Left hindlimb (tissue), 1 donor: ENCODE data around the gene NDRG2.
"Not testable (repeated sequence)": the region's sequence is repeated elsewhere in the genome, so short reads cannot be mapped to it uniquely, and the experiment has no call there.

Experiments
- DNase-seq: peaks from one replicate; pipeline ENCODE4 v3.0.0-alpha.2; 2018

The NDRG2 gene

GRCh38 chr14:21003788-21004346 lies 21.0 kb downstream of the NDRG2 start:
- no peak for DNase-seq

DNA sequence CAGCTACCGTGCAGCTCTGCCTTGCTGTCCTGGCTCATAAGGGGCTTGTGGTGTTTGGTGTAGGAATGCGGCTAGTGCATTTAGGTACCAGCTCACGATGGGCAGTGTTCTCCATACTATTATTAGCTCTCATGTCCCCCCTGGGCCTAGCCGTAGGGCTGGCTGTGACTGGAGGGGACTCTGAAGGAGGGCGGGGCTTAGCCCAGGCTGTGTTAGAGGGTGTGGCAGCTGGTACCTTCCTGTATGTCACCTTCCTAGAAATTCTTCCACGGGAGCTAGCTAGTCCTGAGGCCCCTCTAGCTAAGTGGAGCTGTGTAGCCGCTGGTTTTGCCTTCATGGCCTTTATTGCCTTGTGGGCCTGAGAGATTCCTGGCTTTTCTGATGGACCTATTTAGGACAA lies 23.6 kb downstream of the NDRG2 start:
- DNase-seq, result no peak

GRCh38 chr14:20999591-20999990 lies 25.3 kb downstream of the NDRG2 start:
- no peak for DNase-seq

GRCh38 chr14:20998674-20999366 lies 26.0 kb downstream of the NDRG2 start, which contains the start of gene SLC39A2:
TSS of gene SLC39A2 (plus strand) at chr14:20999293. CDS start at chr14:20999447, 154 bp downstream.
- DNase-seq, result no peak

- DNase-seq, result no peak
These were observed 26.7 kb downstream of the NDRG2 start for GRCh38 chr14:20998139-20998538.

DNA sequence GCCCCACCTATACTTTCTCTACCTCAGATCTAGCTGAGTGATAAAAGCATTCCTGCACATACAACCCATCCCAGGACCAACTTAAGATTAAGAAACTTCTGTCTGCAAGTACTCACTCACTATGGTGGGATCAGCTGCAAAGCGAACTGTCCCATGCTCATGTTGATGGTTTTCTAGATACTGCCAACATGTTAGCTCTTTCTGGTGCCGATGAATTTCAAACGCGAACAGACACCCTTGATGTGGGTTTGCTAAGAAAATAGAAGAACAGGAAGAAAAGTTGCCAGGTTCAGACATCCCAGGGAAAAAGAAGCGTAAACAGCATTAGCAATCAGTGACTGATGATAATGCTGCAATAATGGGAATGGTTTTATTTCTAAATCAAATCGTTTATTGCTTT lies 27.3 kb downstream of the NDRG2 start:
- DNase-seq, result no peak

DNA sequence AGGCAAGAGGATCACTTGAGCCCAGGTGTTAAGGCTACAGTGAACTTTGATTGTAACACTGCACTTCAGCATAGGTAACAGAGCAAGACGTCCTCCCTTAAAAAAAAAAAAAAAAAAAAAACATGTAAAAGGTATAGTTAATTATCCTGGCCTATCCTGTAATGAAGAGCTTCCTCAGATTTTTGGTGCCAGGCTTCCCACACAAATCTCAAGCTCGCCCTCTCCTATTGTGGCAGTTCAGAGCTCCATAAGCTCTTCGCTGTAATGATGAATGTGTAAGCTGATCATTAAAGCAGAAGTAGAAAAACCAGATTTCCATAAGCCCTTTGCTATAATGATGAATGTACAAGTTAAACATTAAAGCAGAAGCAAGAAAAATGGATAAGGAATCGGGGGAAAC lies 27.7 kb downstream of the NDRG2 start:
- no peak for DNase-seq

- DNase-seq, result no peak
These were observed 28.3 kb downstream of the NDRG2 start for GRCh38 chr14:20996521-20996920.

DNA sequence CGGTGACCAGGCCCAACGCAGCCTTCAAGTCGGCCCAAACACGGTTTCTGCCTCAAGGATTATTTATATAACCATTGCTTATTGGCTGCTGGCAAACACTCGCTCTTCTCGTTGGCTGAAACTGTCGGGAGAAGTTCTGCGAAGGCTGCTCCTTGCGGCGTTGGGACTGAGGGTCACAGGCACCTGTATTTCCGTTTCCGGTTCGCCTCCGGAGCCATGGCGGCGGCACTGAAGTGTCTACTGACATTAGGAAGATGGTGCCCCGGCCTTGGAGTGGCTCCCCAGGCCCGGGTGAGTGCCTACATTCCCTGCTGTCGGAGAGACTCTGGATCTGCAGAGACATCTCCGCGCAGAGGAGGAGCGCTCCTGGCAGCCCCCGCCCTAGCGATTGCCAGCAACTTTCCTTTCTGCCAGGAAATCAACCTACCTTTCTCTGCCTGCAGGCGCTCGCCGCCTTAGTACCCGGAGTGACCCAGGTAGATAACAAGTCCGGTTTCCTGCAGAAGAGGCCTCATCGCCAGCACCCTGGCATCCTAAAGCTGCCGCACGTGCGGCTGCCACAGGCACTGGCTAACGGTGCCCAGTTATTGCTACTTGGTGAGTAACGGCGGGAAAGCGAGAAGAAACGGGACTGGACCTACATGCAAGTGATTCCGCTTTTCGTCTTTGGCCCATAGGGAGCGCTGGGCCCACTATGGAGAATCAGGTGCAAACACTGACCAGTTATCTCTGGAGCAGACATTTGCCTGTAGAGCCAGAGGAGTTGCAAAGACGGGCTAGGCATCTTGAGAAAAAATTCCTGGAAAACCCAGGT lies 34.9 kb downstream of the NDRG2 start, which contains the start of gene METTL17:
Gene METTL17, plus strand, starts transcription at position 194 of the 814 bp plus-strand sequence. Its CDS starts 23 bp downstream, at position 217.
- DNase-seq, result peak; percentile 94

- no peak for DNase-seq
These were observed 35.4 kb downstream of the NDRG2 start for GRCh38 chr14:20989471-20989786.

GRCh38 chr14:20988717-20989470 lies 36.0 kb downstream of the NDRG2 start:
- DNase-seq, result no peak

- no peak for DNase-seq
These were observed 38.0 kb downstream of the NDRG2 start for GRCh38 chr14:20986811-20987210.

GRCh38 chr14:20985650-20986049 lies 39.2 kb downstream of the NDRG2 start:
- not testable (repeated sequence) for DNase-seq

DNA sequence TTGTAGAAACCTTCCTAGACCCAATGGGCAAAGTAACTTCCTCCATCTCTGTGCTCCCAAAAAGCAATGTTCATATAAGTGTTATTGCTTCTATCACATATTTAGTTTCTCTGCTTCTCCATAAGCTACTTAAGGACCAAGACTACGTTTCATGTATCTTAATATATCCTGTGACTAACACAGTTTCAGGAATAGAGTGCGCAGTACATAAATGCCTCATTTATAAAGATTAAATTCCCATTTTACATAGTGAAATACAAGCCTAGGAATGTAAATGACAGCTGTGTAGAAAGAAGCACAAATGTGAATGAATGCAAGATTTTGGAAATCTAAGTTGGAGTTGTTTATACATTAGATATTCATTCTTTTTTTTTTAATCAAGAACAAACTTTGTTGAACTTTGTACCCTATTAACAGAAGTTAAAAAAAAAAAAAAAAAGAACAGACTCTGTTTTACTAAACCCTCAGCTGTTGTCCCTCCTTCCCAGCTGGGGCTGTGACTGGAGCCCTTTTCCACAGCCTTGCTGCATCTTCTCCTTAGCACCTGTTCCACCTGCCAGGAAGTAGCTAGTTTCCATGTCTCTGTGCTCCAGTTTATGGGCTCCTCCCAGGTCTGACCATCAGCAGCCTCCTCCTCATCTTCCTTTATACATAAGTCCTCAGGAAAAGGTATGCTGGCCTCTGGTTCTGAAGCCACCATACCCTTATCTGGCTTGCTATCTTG lies 42.1 kb downstream of the NDRG2 start:
- DNase-seq, result no peak

GRCh38 chr14:20980906-20981305 lies 44.0 kb downstream of the NDRG2 start:
- no peak for DNase-seq

DNA sequence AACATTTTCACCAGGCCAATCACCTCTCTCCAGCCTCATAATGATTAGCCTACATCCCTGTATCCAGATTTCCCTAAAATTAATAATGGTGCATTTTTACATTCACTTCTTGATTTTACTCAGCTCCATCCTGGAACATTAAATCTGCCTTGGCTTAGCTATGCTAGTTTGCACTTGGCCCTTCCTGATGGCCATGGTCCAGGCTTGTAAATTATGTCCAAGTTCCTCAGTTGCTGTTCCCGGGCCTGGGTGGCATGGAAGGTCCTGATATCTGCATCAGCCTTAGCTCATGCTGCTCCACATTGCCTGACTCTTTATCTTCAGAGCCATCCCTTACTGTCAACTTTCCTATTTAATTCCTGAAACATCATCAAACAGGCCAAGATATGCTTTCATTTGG lies 46.2 kb downstream of the NDRG2 start:
- DNase-seq, result no peak

- no peak for DNase-seq
These were observed 48.6 kb downstream of the NDRG2 start for GRCh38 chr14:20976291-20976690.

DNA sequence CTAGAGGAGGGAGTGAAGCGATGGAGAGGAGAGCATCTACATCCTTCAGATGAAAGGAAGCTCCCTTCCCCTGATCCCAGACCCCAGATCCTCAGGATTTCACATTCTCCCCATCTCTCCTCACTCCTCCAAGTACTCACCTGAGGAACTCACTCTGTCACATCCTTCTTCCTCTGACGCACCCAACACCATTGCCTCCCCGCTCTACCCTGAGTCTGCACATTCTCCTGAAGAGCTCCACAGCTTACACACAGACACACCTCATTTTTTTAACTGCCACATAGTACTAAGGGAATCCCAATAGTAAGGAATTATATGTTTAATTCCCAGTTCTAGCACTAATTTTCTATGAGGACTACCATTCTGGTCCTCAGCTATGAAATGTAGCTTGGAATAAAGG lies 51.4 kb downstream of the NDRG2 start:
- no peak for DNase-seq

GRCh38 chr14:20971705-20972021 lies 53.2 kb downstream of the NDRG2 start:
- no peak for DNase-seq

GRCh38 chr14:20970983-20971704 lies 53.7 kb downstream of the NDRG2 start:
- peak; percentile 90 for DNase-seq

- DNase-seq, result no peak
These were observed 54.2 kb downstream of the NDRG2 start for GRCh38 chr14:20970647-20970982.

DNA sequence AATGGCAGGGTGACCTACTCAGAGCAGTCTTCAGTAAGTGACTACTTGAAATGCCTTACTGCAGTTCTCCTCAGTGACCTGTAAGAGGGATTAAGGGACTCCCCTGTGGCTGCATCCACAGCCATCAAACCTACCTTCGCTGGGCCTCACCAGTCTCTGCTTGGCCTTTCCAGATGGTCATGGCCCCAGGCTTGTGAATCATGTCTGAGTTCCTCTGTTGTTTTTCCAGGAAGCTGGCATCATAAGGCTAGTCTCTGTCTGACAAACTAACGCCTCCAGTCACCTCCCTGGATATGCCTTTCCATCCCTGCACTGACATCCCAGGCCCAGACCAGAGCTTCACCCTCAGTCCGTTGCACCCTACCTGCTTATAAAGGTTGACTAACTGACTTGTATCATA lies 55.5 kb downstream of the NDRG2 start:
- no peak for DNase-seq
